Kidney glomerular epithelial cell (primary cell): Measurements from ENCODE around the gene PTCD3.
A peak's percentile ranks its signal among the peaks of the same experiment; 100 is the strongest.

Experiments
- DNase-seq: peaks from one replicate; lab custom pipeline; 2025; lab: John Stamatoyannopoulos, UW

The PTCD3 gene

DNA sequence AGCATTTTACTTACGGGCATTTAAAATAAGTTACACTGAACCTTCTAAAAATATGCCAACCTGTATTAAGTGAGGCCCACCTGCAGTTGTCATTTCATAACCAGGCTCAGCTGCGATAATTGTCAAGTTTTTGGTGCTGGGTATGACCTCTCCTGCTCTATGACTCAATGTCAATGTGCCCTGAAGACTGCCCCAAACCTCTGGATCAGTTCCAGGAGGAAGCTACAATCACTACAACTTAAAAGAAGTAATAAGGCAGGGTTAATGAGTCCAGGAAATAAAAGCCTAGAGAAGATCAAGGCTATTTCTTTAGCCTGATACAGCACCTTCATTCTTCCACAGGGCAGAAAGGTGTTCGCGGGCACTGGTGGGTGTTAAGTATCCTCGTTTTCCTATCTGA, 23.3 kb upstream of the PTCD3 start:
- DNase-seq, result no peak

- DNase-seq, result no peak
These were observed 17.8 kb upstream of the PTCD3 start for GRCh38 chr2:86087936-86088850.

- no peak for DNase-seq
These were observed 11.8 kb upstream of the PTCD3 start for GRCh38 chr2:86094229-86094628.

- DNase-seq, result no peak
These were observed 8.7 kb upstream of the PTCD3 start for GRCh38 chr2:86097114-86097896.

- DNase-seq, result no peak
These were observed 8.1 kb upstream of the PTCD3 start for GRCh38 chr2:86097913-86098312.

DNA sequence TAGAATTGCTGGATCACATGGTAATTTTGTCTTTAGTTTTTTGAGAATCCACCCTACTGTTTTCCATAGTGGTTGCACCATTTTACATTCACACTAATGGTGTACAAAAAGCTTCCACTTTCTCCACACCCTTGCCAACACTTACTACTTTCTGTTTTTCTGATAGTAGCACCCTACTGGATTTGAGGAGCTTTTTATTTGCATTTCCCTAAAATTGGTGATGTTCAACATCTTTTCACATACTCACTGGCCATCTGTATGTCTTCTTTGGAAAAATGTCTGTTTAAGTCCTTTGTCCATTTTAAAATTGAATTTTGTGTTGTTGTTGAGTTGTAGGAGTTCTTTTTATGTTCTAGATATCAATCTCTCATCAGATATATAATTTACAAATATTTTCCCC, 3.9 kb upstream of the PTCD3 start:
- no peak for DNase-seq

GRCh38 chr2:86105252-86105968, 625 bp upstream of the PTCD3 start, which contains the start of gene POLR1A:
POLR1A (minus strand) TSS chr2:86105886; CDS start chr2:86105776, 110 bp downstream.
- DNase-seq, result peak; percentile 95

- DNase-seq, result no peak
These were observed 996 bp downstream of the PTCD3 start for GRCh38 chr2:86107031-86107430.

DNA sequence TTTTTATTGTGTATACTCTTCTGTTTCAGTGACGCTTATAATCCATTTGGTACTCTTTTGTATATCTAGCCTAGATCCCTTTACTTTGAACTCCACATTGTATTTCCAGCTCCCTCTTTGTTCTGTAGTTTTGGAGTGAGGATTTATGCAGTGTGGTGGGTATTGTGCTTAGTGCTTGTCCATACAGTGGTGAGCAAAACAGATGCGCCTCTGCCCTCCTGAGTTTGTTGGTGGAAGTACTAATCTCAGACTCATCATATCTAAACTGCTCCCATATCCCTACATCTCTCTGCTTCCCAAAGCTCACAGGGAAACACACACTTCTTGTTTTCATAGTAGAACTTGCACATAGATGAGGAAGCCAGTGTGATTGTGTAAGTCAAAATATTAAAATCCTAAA, 12.1 kb downstream of the PTCD3 start:
- DNase-seq, result no peak

DNA sequence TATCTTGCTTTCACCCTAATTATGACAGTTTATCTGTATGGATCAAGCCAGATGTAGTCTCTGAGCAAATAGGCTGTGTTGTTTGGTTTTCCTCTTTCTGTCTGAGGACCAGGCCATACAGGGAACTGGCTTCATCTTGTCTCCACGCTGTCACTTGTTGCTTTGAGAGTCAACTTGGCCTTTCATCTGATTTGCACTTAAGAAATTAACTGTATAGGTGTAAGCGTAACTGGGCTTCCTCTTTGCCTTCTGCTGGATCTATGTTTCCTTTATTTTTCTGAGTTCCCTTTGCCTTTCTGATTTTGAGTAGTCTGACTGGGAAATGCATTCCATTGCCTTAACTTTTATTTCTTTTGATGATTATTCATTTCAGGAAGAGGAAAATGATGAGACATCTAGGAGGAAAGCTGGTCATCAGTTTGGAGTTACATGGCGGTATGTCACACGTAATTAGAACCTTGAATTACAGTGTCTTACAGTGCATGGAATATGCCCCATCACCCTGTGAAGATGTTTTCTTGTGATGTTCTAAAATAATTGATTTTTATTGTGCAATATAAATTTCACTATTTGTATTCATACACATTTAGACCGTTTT, 17.4 kb downstream of the PTCD3 start:
- no peak for DNase-seq

- no peak for DNase-seq
These were observed 18.6 kb downstream of the PTCD3 start for GRCh38 chr2:86124683-86125082.

DNA sequence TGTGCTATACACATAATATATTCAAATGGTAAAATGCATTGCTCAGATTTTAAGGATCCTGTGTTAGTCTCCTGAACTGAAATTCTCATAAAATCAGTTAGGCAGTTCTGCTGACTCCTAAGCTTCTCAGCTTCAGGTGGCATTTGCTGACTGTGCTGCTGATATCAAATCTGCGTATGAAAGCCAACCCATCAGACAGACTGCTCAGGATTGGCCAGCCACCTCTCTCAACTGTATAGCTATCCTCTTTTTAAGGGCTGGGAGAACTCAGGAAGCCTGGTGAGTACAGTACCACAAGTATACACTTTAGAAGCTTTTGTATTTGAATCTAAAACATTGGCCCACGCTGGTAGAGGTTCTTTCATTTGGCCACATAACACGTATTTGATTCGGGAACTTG, 28.7 kb downstream of the PTCD3 start:
- DNase-seq, result no peak

DNA sequence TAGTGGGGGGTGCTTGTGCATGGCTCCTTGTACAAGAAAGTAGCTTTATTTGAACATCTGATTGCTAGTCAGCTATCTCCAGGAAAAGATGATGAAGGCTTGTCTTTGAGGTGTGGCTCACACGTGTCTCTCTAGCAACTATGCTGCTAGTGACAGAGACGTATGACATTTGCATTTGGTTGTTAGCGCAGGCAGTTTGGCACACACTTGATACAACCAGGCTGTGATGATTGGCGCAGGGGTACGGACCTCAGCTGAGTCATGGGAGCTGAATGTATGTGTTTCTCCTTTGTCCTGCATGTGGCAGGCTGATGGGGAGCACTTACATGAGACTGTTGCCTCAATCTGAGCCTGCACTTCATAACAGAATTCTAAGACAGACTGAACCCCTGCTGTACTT, 29.6 kb downstream of the PTCD3 start:
- no peak for DNase-seq

- no peak for DNase-seq
These were observed 30.1 kb downstream of the PTCD3 start for GRCh38 chr2:86136141-86136540.

GRCh38 chr2:86138736-86139625, 32.9 kb downstream of the PTCD3 start:
- no peak for DNase-seq

- DNase-seq, result no peak
These were observed 33.9 kb downstream of the PTCD3 start for GRCh38 chr2:86139981-86140380.

- DNase-seq, result no peak
These were observed 34.9 kb downstream of the PTCD3 start for GRCh38 chr2:86140969-86141392.

DNA sequence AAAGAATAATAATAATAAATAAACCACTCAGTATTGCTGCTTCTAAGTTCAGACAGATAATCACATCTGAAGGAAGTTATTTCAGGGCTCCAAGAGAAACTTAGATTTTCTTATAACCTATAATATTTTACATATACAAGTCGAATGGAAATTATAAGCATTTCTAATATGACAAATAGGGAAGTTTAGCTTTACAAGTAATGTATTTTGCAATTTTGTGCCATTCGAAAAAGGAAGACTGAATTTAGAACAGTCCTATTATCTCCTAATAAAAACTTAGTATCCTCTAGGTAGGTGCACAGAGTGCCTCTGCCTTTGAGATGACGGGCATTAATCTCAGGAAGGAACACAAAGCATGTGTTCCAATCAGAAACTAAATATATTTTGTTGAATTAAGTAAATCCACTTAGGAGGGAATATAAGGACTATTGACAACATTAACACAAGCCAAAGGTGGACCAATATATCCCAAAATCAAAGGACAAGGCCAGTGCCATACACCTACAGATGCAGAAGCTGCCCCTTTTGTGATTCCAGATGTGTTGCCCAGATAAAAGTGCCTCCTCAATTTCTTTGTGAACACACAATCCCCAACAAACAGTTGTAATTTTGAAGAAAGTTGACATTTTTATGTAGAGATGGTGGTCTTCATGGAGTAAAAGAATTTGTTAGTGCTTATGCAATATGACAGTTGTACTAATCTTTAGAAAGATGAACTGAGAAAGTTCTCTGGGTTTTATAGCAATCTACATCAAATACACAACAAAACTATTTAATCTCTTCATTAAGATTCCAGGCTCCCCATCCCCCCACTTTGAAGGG, 36.6 kb downstream of the PTCD3 start:
- no peak for DNase-seq

DNA sequence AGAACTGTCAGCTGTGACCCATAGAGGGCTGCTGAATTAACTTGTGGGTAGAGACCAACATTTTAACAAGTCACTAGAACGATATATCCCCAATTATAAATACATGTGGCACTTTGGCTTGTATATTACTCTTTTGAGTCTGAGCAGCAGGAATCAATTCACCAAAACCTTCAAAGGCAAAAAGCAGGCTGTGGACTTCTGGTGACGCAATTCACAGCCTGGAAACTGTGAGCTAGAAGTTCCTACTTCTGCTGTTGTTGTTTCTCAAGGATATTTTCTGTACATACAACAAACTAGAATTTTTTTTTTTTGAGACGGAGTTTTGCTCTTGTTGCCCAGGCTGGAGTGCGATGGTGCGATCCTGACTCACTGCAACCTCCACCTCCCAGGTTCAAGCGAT, 37.3 kb downstream of the PTCD3 start:
- no peak for DNase-seq
